HG02852 (cell line): ENCODE results near the gene CORO6.
A peak's percentile ranks its signal among the peaks of the same experiment; 100 is the strongest.
"Not testable (repeated sequence)": the region's sequence is repeated elsewhere in the genome, so short reads cannot be mapped to it uniquely, and the experiment has no call there.

Source experiments
- ATAC-seq: cut with Tn5 transposase; IDR thresholded peaks from one replicate; pipeline ENCODE4 v1.9.1; 2021; ENCODE audit warnings: mild to moderate bottlenecking, moderate library complexity; ENCODE audit not compliant: unreplicated experiment

The CORO6 gene

GRCh38 chr17:29622337-29623282 lies at the start of gene CORO6:
CORO6 (minus strand) TSS chr17:29622912; CDS start chr17:29621421, 1,491 bp downstream.
- peak; percentile 61 for ATAC-seq

DNA sequence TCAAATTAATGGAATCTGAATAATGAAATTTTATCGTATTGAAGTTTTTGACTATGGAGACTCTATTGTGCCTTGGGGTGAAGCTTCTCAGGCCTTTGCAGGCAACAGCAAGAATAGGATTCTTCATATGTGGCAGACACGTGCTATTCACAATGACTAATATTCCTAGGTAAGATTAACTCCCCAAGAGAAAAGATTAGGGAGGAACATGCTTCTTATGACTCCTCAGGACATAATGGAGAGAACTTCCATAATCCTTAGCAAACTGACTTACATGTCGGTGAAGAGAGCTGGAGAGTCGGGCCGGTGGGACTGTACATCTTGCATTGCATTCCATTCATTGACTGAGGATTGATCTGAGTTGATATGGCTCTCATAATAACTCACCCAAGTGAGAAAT lies 48.9 kb upstream of the CORO6 start:
- no peak for ATAC-seq

GRCh38 chr17:29669266-29669665 lies 46.6 kb upstream of the CORO6 start:
- no peak for ATAC-seq

DNA sequence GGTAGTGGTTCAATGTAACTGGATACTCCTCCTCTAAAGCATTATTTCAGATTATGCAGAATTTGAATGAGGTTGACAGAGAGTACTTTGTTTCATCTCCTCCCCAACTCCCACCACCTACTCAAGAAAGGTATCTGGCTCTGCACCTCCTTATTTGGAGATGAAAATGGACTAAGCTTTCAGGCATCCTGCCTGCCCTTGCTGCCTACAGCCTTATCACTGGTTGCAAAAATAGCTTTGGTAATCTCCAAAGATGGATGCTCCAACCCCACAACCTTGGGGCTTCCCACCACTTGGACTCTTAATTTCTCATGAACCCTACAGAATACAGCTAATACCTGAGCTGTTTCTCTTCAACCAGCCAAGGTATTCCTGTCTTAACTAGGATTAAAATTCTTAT lies 45.3 kb upstream of the CORO6 start:
- no peak for ATAC-seq

DNA sequence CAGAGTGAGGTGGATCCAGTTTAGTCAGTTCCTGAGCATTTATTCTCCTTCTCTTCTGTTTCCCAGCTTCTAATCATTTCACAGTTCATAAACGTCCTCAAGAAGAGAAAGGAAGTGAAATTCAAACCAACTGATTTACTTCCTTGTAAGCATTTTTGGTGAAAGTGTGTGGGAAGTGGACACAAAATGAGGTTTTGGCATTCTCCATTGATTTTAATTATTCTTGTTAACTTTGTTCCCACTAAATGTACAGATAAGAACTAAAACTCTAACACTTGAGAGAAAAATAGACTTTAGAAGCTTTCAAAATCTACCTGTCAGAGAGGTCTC lies 42.7 kb upstream of the CORO6 start:
- no peak for ATAC-seq

DNA sequence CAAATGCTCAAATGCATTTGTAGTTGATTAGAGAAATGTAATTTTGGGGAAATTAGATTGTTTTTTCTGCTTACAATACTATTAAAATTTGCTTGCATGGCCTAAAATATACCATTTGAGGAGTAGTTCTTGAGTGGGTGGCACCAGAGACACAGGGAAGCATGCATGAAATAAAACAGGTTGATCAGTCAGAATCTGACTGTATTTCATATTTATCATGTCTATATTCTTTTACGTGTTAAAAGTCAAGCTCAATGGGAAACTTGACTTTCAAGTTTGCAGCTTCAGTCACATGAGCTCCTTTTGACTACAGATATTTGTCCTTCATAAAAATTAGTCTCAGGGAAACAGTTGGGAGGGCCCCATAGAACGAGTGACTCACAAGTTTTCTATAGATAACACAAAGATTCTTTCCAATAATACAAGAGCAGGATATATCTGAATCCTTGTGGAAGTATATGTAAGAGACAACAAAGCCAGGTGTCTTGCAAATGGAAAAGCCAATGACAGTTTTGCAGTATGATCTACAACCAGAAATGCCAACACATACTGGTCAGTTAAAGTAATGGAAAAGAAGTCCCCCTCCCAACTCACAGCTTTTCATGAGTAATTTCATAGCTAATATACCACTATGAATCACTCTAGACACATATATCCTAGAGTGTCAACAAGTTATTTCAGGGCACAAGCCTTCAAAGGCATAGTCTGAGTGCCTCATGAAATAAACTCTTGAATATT lies 42.2 kb upstream of the CORO6 start:
- ATAC-seq, result no peak

- ATAC-seq, result no peak
Measured at GRCh38 chr17:29663155-29663554, 40.4 kb upstream of the CORO6 start.

- no peak for ATAC-seq
Measured at GRCh38 chr17:29661213-29661612, 38.5 kb upstream of the CORO6 start.

- ATAC-seq, result no peak
Measured at GRCh38 chr17:29659155-29659554, 36.4 kb upstream of the CORO6 start.

DNA sequence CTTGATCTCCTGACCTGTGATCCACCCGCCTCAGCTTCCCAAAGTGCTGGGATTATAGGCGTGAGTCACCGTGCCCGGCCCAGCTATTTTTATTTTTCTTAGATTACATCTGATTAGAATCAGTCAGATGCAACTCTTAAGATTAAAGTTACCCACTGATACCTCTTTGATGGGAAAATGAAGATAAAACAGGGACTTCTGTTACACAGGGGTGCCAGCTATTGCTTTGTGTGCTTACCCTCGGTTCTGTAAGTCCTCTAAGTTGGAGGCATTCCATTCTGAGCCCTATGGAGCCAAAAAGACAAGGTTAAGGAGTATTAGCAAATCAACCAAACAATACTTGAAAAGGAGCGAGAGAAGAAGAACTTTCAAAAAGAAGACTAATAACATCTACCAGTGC lies 32.6 kb upstream of the CORO6 start:
- no peak for ATAC-seq

DNA sequence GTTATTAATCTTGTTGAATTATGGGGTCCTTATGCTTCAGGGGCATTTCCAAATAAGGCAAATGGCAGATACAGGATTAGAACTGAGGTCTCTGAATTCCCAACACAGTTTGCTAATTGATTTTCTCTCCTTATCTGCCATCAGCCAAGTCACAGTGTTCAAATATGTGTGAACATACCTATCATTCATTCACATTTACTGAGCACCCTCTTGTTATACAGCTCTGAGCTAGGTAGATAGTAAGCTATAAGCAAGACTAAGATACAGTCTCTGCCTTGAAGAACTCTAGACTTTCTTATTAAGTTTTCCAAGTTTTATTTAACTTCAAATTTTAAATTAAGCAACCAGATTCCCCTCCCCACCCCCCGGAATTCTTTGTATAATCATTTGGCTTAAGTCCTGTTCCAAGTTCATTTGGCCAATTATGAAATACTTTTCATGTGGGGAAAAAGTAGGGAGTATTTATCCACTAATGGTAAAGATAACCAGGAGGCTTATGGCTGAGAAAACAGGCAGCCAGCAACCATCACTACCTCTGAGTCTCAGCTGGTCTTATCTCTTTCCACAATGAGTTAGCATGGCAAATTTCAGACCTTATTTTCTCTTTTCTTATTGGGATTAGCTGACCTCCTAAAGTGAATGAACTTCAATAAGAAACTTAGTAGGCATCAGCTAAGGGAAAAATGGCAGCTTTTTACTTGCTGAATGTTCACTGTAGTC lies 31.4 kb upstream of the CORO6 start:
- ATAC-seq, result no peak

GRCh38 chr17:29652976-29653375 lies 30.3 kb upstream of the CORO6 start:
- ATAC-seq, result no peak

GRCh38 chr17:29651913-29652312 lies 29.2 kb upstream of the CORO6 start:
- ATAC-seq, result not testable (repeated sequence)

- no peak for ATAC-seq
Measured at GRCh38 chr17:29650396-29650795, 27.7 kb upstream of the CORO6 start.

DNA sequence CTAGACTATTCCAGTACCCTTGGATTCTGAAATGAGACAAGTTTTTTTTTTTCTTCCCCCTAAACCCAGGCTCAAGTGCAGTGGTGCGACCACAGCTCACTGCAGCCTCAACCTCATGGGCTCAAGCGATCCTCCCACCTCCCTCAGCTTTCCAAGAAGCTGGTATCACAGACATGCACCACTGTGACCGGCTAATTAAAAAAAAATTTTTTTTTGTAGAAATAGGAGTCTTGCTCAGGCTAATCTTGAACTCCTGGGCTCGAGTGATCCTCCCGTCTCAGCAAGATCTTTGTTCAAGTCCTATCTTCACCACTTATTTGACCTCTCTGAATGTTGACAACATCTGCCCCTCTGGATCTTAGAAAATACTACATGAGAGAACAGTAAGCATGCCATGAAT lies 26.6 kb upstream of the CORO6 start:
- ATAC-seq, result no peak

- ATAC-seq, result no peak
Measured at GRCh38 chr17:29648005-29648404, 25.3 kb upstream of the CORO6 start.

DNA sequence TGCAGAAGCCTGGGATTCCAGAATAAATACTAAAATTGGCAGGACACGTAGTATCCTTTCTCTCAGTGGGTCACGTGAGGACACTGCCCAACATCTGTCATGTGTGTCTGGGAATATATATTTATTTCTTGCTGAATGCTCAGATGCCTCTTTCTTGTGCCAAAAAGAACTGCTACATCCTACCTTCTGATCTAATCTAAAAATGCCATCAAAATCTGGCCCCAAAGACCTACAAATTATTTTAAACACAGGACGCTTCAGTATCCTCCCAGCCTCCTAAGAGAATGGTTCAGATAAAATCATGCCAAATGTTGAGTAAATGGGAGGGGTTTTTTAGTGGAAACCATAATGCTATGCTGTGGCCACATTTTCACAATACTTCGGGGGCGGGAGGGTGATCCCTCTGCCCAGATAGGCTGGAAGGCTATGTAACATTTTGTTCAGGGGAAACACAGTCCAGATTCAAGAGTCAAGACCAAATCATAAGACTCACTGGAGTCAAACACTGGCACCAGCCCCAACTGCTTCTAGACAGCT lies 22.9 kb upstream of the CORO6 start:
- ATAC-seq, result no peak

DNA sequence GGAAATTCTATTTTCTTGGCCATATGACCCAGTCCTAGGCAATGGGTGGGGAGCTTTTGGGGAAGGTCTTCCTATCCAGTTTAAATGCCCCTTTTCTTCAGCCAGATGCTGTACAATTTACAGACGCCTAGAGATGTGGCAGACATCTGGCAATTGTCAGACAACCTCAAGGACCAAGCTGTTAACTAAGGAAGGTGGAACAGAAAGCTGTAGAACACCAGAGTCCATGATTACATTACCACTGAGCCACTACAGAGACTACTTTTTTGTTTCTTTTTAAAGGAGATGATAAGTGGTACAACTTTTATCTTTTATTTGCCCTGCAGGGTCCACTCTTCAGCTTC lies 21.1 kb upstream of the CORO6 start:
- ATAC-seq, result no peak

DNA sequence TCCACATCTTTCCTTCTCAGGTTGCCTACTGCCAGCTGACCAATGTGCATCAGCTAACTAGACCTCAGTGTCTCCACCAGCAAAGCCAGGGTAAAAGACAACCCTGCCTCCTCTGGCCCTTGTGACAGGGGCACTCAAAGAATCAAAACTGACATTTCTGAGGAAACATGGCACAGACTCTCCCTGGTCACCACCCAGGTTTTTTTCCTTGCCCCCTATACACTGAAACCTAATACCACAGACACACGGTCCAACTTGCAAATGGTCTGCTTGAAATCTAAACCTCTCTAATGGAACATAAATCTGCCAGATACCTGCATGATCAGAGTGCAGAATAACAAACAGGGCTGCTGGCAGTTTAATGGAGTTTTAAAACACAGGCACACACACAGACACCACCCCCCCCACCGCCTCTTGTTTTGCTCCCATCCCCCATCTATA lies 19.5 kb upstream of the CORO6 start:
- no peak for ATAC-seq

- no peak for ATAC-seq
Measured at GRCh38 chr17:29640981-29641642, 18.4 kb upstream of the CORO6 start.

- ATAC-seq, result no peak
Measured at GRCh38 chr17:29640413-29640812, 17.7 kb upstream of the CORO6 start.
